SU-DHL-6 (cell line): ENCODE measurements around the gene PEX7.

ENCODE experiments used
- CTCF ChIP-seq: fragments of 200-600 bp; sonication (generic); IDR thresholded peaks from one replicate; pipeline ENCODE4 v1.5.1; 2017; ENCODE audit warnings: antibody characterized with exemption, mild to moderate bottlenecking, low read length, moderate library complexity; ENCODE audit not compliant: insufficient read depth, poor library complexity, severe bottlenecking
- EZH2phosphoT487 ChIP-seq: fragments of 200-600 bp; sonication (generic), shearing (Covaris generic); conservative IDR thresholded peaks from 2 replicates; pipeline ENCODE4 v1.6.1; 2018; ENCODE audit warnings: mild to moderate bottlenecking, antibody characterized with exemption, low read length, moderate library complexity, mixed read lengths

DNA sequence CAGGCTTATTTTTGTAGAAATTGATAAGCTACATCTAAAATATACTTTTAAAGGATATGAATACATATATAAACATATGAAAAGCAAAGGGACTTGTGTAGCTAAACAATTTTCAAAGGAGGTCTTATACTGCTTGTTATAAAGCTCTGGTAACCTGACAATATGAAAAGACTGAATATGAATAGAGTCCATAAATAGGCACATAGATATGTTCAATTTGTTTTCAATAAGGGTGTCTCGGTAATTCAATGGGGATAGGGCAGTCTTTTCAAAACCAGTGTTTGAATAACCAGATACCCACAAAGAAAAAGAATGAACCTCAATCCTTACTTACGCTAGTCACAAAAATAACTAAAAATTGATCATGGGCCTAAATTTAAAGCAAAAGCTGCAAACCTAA, 20.8 kb upstream of the PEX7 start:
- TF ChIP-seq CTCF: no peak
- TF ChIP-seq EZH2phosphoT487: no peak
